Colonic mucosa (tissue), 4 donors: ENCODE data around the gene IPO5. TPM values are rescaled to one million over a fixed set of nuclear protein-coding genes. Genes with fewer than 3 reads are reported as not detected.

Source experiments
- DNase-seq: peaks from one replicate; pipeline ENCODE4 v3.0.0-alpha.2; 2020
- H3K27ac ChIP-seq: fragments of 200-600 bp; one replicate; pipeline ENCODE4 v1.8.0; 2021
- H3K27me3 ChIP-seq: fragments of 200-600 bp; one replicate; pipeline ENCODE4 v1.8.0; 2021
- H3K36me3 ChIP-seq: fragments of 200-600 bp; one replicate; pipeline ENCODE4 v1.8.0; 2021
- H3K4me1 ChIP-seq: fragments of 200-600 bp; one replicate; pipeline ENCODE4 v1.8.0; 2021; ENCODE audit warnings: mild to moderate bottlenecking
- H3K4me3 ChIP-seq: fragments of 200-600 bp; one replicate; pipeline ENCODE4 v1.8.0; 2021
- H3K9ac ChIP-seq, 2 donors: one replicate each; pipeline ENCODE4 v1.7.0; 2013; ENCODE audit warnings: control low read depth in 2 of 2, low read depth in 2 of 2, low read length in 2 of 2
- H3K9me3 ChIP-seq: fragments of 200-600 bp; one replicate; pipeline ENCODE4 v1.8.0; 2021
- CTCF ChIP-seq: fragments of 200-600 bp; IDR thresholded peaks from one replicate; pipeline ENCODE4 v1.8.0; 2022; ENCODE audit warnings: antibody characterized with exemption, mild to moderate bottlenecking
- intact Hi-C: fragments of 100-400 bp; cut with DNase I; formaldehyde crosslinking; loops from one replicate; pipeline ENCODE4 v1.14.1; 2022
- total RNA-seq, 2 donors: library from RNA; stranded (reverse); fragmentation: NEBNext Ultra II Directional in 1 of 2; extraction: Animal tissue kit (Norgen Biotek cat#: 25700) in 1 of 2; gene quantifications; one replicate each; pipeline ENCODE4 v1.2.1, GENCODE V29; 2021
- donor health status: healthy.
- donor health status: DM: no; HTN: no; CAD: no.
- donor health status: DM: no; HTN: no; CAD: no.

The IPO5 gene
- total RNA-seq, 2 donors from 2014 or later, result 67.5 to 95.4 TPM

DNA sequence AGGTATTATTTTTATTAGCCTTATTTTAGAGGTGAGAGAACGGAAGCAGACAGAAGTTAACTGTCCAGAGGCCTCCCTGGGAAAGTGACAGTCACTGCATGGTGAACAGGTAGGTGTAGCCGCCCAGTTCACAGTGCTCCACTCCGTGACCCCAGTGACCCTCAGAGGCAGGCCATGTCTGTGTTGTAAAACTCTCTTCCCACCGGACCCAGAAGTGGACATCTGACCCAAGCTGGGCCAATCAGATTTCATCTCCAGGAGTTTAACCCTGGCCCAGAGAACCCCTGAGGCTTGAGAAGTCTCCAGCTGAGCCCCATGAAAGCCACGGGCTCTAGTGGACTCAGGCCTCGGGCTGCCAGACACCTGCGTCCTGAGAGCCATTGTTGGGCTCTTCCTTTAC is 105.8 kb downstream of the IPO5 start:
- Histone ChIP-seq H3K36me3 (no peaks in the 10 kb centered on the region), H3K9me3 (no peaks in the 10 kb centered on the region), H3K4me3 (no peak overlapping the region), H3K27ac (no peak overlapping the region), H3K27me3 (no peaks in the 10 kb centered on the region), H3K9ac (no peak overlapping the region), H3K4me1 (no peaks in the 10 kb centered on the region)
- no peak for DNase-seq
- TF ChIP-seq CTCF, result no peak
- intact Hi-C loops, result no loop called here

- Histone ChIP-seq H3K9me3 (no peaks in the 10 kb centered on the region), H3K4me1 (no peaks in the 10 kb centered on the region), H3K4me3 (no peak overlapping the region), H3K27ac (no peak overlapping the region), H3K27me3 (no peaks in the 10 kb centered on the region), H3K9ac (no peak overlapping the region), H3K36me3 (no peaks in the 10 kb centered on the region)
- TF ChIP-seq CTCF, result no peak
- no peak for DNase-seq
- intact Hi-C loops, result no loop called here
These were observed 106.8 kb downstream of the IPO5 start for GRCh38 chr13:98060282-98060681.

GRCh38 chr13:98065468-98065867 is 112.0 kb downstream of the IPO5 start:
- no peak for DNase-seq
- H3K27ac ChIP-seq, result no peak overlapping the region
- H3K9me3 ChIP-seq, result no peaks in the 10 kb centered on the region
- no peak for TF ChIP-seq CTCF
- no peak overlapping the region for H3K4me3 ChIP-seq
- H3K4me1 ChIP-seq, result no peaks in the 10 kb centered on the region
- H3K36me3 ChIP-seq, result no peaks in the 10 kb centered on the region
- H3K9ac ChIP-seq, result no peak overlapping the region
- no peaks in the 10 kb centered on the region for H3K27me3 ChIP-seq
- intact Hi-C loops, result no loop called here

GRCh38 chr13:98066636-98067035 is 113.2 kb downstream of the IPO5 start:
- Histone ChIP-seq H3K36me3 (no peaks in the 10 kb centered on the region), H3K4me1 (no peaks in the 10 kb centered on the region), H3K9me3 (no peaks in the 10 kb centered on the region), H3K9ac (no peak overlapping the region), H3K27me3 (no peaks in the 10 kb centered on the region), H3K4me3 (no peak overlapping the region), H3K27ac (no peak overlapping the region)
- TF ChIP-seq CTCF, result no peak
- intact Hi-C loops, result no loop called here
- DNase-seq, result no peak

GRCh38 chr13:98068521-98068920 is 115.0 kb downstream of the IPO5 start:
- Histone ChIP-seq H3K4me3 (no peak overlapping the region), H3K9ac (no peak overlapping the region), H3K27ac (no peak overlapping the region), H3K36me3 (no peaks in the 10 kb centered on the region), H3K27me3 (no peaks in the 10 kb centered on the region), H3K4me1 (no peaks in the 10 kb centered on the region), H3K9me3 (no peaks in the 10 kb centered on the region)
- intact Hi-C loops, result no loop called here
- no peak for TF ChIP-seq CTCF
- DNase-seq, result no peak

DNA sequence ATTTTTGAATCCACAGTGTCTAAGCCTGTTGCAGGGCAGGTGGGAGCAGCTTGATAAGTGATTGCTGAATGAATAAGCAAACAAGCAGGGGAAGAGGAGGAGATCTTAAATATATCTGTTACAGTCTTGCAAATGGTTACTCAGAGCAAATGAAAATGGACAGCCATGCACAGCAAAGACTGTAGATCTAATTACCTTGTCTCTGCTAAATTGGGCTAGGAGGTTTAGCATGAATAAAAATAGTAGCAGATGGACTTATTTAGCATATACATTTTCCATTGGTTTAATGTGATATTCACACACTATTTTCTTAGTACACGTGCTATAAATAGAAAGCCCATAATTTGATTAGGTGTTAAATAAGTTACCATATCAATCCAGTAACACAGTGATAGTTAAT is 116.5 kb downstream of the IPO5 start:
- H3K9me3 ChIP-seq, result no peaks in the 10 kb centered on the region
- no peak for DNase-seq
- no peaks in the 10 kb centered on the region for H3K36me3 ChIP-seq
- no peak for TF ChIP-seq CTCF
- intact Hi-C loops, result no loop called here
- no peak overlapping the region for H3K27ac ChIP-seq
- H3K9ac ChIP-seq, result no peak overlapping the region
- no peaks in the 10 kb centered on the region for H3K27me3 ChIP-seq
- H3K4me3 ChIP-seq, result no peak overlapping the region
- H3K4me1 ChIP-seq, result no peaks in the 10 kb centered on the region
